ENCODE measurements around the gene TFPT.

The TFPT gene

DNA sequence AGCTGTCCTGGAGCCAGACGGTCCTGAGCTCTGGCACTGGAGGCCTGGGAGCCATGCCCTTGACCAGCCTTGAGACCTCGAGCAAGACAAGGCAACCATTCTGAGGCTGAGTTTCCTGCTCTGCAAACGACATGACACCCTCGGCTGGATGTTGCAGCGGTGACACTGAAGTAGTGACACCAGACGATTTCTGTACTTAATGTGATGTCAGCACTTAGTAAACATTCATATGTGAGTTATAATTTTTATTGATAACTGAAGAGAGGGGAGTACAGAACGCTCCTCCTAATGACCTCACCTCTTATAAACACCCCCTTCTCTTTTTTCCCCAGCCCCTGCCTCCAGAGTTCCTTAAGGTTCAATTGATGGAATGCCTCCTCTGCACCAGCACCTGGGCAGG lies 7.0 kb downstream of the TFPT start:
- no peaks in the 10 kb centered on the region for H4K20me1 ChIP-seq (ENCODE audit: insufficient read depth, low read length)
- H3K4me1 ChIP-seq (ENCODE audit: insufficient read depth, low read length, severe bottlenecking), result peaks cover 10% of the 10 kb centered on the region
- no peak overlapping the region for H3K4me2 ChIP-seq (ENCODE audit: low read length)
- H3K27ac ChIP-seq (ENCODE audit: low read depth, low read length, poor library complexity, severe bottlenecking), result no peak overlapping the region
- H3F3A ChIP-seq (ENCODE audit: insufficient read depth, low read length), result no peaks in the 10 kb centered on the region
- TF ChIP-seq, protein P1, sequence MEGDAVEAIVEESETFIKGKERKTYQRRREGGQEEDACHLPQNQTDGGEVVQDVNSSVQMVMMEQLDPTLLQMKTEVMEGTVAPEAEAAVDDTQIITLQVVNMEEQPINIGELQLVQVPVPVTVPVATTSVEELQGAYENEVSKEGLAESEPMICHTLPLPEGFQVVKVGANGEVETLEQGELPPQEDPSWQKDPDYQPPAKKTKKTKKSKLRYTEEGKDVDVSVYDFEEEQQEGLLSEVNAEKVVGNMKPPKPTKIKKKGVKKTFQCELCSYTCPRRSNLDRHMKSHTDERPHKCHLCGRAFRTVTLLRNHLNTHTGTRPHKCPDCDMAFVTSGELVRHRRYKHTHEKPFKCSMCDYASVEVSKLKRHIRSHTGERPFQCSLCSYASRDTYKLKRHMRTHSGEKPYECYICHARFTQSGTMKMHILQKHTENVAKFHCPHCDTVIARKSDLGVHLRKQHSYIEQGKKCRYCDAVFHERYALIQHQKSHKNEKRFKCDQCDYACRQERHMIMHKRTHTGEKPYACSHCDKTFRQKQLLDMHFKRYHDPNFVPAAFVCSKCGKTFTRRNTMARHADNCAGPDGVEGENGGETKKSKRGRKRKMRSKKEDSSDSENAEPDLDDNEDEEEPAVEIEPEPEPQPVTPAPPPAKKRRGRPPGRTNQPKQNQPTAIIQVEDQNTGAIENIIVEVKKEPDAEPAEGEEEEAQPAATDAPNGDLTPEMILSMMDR (IDR thresholded peaks at IDR 0.05; ENCODE audit: low read length), result no peak
- no peak for TF ChIP-seq EZH2 (IDR thresholded peaks at IDR 0.05; ENCODE audit: borderline replicate concordance, low read length)
- H3K36me3 ChIP-seq (ENCODE audit: insufficient read depth, low read length), result peaks cover 63% of the 10 kb centered on the region
- no peak overlapping the region for H2AFZ ChIP-seq (ENCODE audit: low read length)
- H3K4me3 ChIP-seq (ENCODE audit: low read depth, low read length, poor library complexity, severe bottlenecking), result no peak overlapping the region
- no peak overlapping the region for H3K9ac ChIP-seq (ENCODE audit: low read length)
- H3K9me2 ChIP-seq (ENCODE audit: low read depth, low read length), result no peaks in the 10 kb centered on the region
- peaks cover 6% of the 10 kb centered on the region for H3K79me2 ChIP-seq (ENCODE audit: insufficient read depth, low read length)
- no peaks in the 10 kb centered on the region for H3K9me3 ChIP-seq (ENCODE audit: low read length)
- H3K27me3 ChIP-seq (ENCODE audit: insufficient read depth, low read length), result no peaks in the 10 kb centered on the region

DNA sequence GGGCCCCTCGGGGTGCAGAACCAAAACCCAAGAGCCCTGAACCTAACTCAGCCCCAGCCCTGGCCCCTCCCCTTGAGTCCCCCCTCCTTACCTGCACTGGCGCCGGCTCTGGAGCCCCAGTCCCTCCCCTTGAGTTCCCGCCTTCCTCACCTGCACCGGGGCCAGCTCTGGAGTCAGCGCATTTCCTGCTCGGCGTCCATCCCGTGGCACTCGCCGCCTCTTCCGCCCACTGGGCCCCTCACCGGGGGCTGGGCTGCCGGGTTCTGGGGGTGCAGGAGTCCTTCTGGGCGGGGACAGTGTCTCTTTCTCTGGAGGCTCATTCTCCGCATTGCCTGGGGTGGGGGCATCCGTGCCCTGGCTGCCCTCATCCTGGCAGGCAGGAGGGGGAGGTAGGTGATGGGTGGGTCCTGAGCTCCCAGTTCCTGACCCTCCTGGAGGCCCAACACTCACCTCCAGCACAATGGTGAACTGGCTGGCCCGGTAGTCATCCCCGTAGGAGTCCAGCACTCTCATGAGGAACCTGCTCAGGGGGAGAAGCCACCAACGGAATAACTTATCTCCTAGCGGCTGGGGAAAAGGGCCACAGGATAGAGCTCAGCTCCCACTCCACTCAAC lies 7.5 kb downstream of the TFPT start:
- H3K79me2 ChIP-seq (ENCODE audit: insufficient read depth, low read length), result peaks cover 12% of the 10 kb centered on the region
- H3K9me3 ChIP-seq (ENCODE audit: low read length), result no peaks in the 10 kb centered on the region
- H3K4me1 ChIP-seq (ENCODE audit: insufficient read depth, low read length, severe bottlenecking), result peaks cover 13% of the 10 kb centered on the region
- no peak overlapping the region for H3K9ac ChIP-seq (ENCODE audit: low read length)
- H3K36me3 ChIP-seq (ENCODE audit: insufficient read depth, low read length), result peaks cover 63% of the 10 kb centered on the region
- no peak overlapping the region for H3K4me3 ChIP-seq (ENCODE audit: low read depth, low read length, poor library complexity, severe bottlenecking)
- H3K27me3 ChIP-seq (ENCODE audit: insufficient read depth, low read length), result no peaks in the 10 kb centered on the region
- H2AFZ ChIP-seq (ENCODE audit: low read length), result no peak overlapping the region
- no peak overlapping the region for H3K4me2 ChIP-seq (ENCODE audit: low read length)
- no peak for TF ChIP-seq EZH2 (IDR thresholded peaks at IDR 0.05; ENCODE audit: borderline replicate concordance, low read length)
- TF ChIP-seq, protein P1 (IDR thresholded peaks at IDR 0.05; ENCODE audit: low read length), result no peak
- H3K9me2 ChIP-seq (ENCODE audit: low read depth, low read length), result no peaks in the 10 kb centered on the region
- no peaks in the 10 kb centered on the region for H4K20me1 ChIP-seq (ENCODE audit: insufficient read depth, low read length)
- H3K27ac ChIP-seq (ENCODE audit: low read depth, low read length, poor library complexity, severe bottlenecking), result no peak overlapping the region
- H3F3A ChIP-seq (ENCODE audit: insufficient read depth, low read length), result no peaks in the 10 kb centered on the region

DNA sequence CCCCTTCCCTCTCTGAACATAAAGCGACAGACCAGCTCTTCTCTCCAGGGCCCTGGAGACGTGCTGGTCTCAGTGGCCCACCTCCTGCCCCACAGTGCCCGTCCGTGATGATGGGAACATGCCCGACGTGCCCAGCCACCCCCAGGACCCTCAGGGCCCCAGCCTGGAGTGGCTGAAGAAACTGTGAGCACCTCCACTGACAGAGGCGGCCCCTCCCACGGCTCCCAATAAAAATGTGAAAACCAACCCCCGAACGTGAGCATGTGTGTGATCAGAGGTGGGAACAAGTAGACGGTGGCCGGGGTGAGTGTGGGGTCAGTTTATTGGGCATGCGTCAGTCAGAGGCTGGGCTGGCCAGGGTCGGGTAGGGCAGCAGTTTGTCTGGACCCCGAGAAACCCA lies 8.7 kb downstream of the TFPT start:
- Histone ChIP-seq H3K27ac (ENCODE audit: low read depth, low read length, poor library complexity, severe bottlenecking) (no peak overlapping the region), H3K36me3 (ENCODE audit: insufficient read depth, low read length) (peaks cover 63% of the 10 kb centered on the region), H3K9me3 (ENCODE audit: low read length) (no peaks in the 10 kb centered on the region)

More for the DNA sequence above, 8.7 kb downstream of the TFPT start:
- Histone ChIP-seq H3K4me2 (ENCODE audit: low read length) (no peak overlapping the region), H3K4me1 (ENCODE audit: insufficient read depth, low read length, severe bottlenecking) (peaks cover 19% of the 10 kb centered on the region), H3K9ac (ENCODE audit: low read length) (no peak overlapping the region), H3K4me3 (ENCODE audit: low read depth, low read length, poor library complexity, severe bottlenecking) (no peak overlapping the region), H4K20me1 (ENCODE audit: insufficient read depth, low read length) (no peaks in the 10 kb centered on the region), H2AFZ (ENCODE audit: low read length) (no peak overlapping the region), H3K79me2 (ENCODE audit: insufficient read depth, low read length) (peaks cover 12% of the 10 kb centered on the region), H3K9me2 (ENCODE audit: low read depth, low read length) (no peaks in the 10 kb centered on the region), H3K27me3 (ENCODE audit: insufficient read depth, low read length) (no peaks in the 10 kb centered on the region), H3F3A (ENCODE audit: insufficient read depth, low read length) (no peaks in the 10 kb centered on the region)
- TF ChIP-seq EZH2 (IDR thresholded peaks at IDR 0.05; ENCODE audit: borderline replicate concordance, low read length), result no peak
- TF ChIP-seq, protein P1 (IDR thresholded peaks at IDR 0.05; ENCODE audit: low read length), result no peak

Measured in OCI-LY1 (cell line).